Neural cell (in vitro differentiated cells): Measurements from ENCODE around the gene SLC25A18. TPM values are rescaled to one million over a fixed set of nuclear protein-coding genes. Genes with fewer than 3 reads are reported as not detected.
"Not testable (repeated sequence)": the region's sequence is repeated elsewhere in the genome, so short reads cannot be mapped to it uniquely, and the experiment has no call there.

Experiments
- H2AFZ ChIP-seq: fragments of 200-600, 300-800 bp; sonication (generic), shearing (Covaris generic); 2 replicates; pipeline ENCODE4 v1.6.0; 2014; ENCODE audit warnings: low read depth, mild to moderate bottlenecking, antibody characterized with exemption, low read length, moderate library complexity
- H3F3A ChIP-seq: fragments of 200-600 bp; shearing (Covaris generic); 2 replicates; pipeline ENCODE4 v1.6.1; 2016; ENCODE audit warnings: mild to moderate bottlenecking, moderate library complexity, mixed read lengths, antibody characterized with exemption, low read length; ENCODE audit not compliant: insufficient read depth, poor library complexity, severe bottlenecking
- H3K27ac ChIP-seq: fragments of 200-600, 300-800 bp; sonication (generic), shearing (Covaris generic); 2 replicates; pipeline ENCODE4 v1.5.1; 2014; ENCODE audit warnings: mild to moderate bottlenecking, low read length, moderate library complexity
- H3K27me3 ChIP-seq: fragments of 300-800, 200-600 bp; sonication (generic), shearing (Covaris generic); 2 replicates; pipeline ENCODE4 v1.6.0; 2014; ENCODE audit warnings: mild to moderate bottlenecking, low read depth, low read length, moderate library complexity; ENCODE audit not compliant: insufficient read depth
- H3K36me3 ChIP-seq: fragments of 300-800, 200-600 bp; sonication (generic), shearing (Covaris generic); 2 replicates; pipeline ENCODE4 v1.5.1; 2014; ENCODE audit warnings: mild to moderate bottlenecking, antibody characterized with exemption, low read length, moderate library complexity; ENCODE audit not compliant: insufficient read depth
- H3K4me2 ChIP-seq: fragments of 300-800, 200-600 bp; sonication (generic), shearing (Covaris generic); 2 replicates; pipeline ENCODE4 v1.6.0; 2014; ENCODE audit warnings: mild to moderate bottlenecking, low read length
- H3K4me3 ChIP-seq: fragments of 300-800, 200-600 bp; sonication (generic), shearing (Covaris generic); 2 replicates; pipeline ENCODE4 v1.5.1; 2014; ENCODE audit warnings: mild to moderate bottlenecking, low read length, moderate library complexity
- H3K79me2 ChIP-seq: fragments of 200-600 bp; shearing (Covaris generic); replicated peaks from 2 replicates; pipeline ENCODE4 v1.6.0; 2014; ENCODE audit warnings: mild to moderate bottlenecking, low read length, moderate library complexity; ENCODE audit not compliant: insufficient read depth
- H3K9ac ChIP-seq: fragments of 300-800, 200-600 bp; sonication (generic), shearing (Covaris generic); 2 replicates; pipeline ENCODE4 v1.6.1; 2016; ENCODE audit warnings: mild to moderate bottlenecking, low read length, mixed read lengths
- H3K9me2 ChIP-seq: fragments of 200-600 bp; shearing (Covaris generic); 2 replicates; pipeline ENCODE4 v1.6.1; 2016; ENCODE audit warnings: mild to moderate bottlenecking, low read length, mixed read lengths; ENCODE audit not compliant: insufficient read depth
- H3K9me3 ChIP-seq: fragments of 200-600, 300-800 bp; sonication (generic), shearing (Covaris generic); 2 replicates; pipeline ENCODE4 v1.6.1; 2016; ENCODE audit warnings: mild to moderate bottlenecking, mixed run types, low read length, moderate library complexity, mixed read lengths
- H4K20me1 ChIP-seq: fragments of 200-600 bp; shearing (Covaris generic); 2 replicates; pipeline ENCODE4 v1.6.1; 2016; ENCODE audit warnings: mild to moderate bottlenecking, mixed run types; ENCODE audit not compliant: insufficient read depth
- EP300 ChIP-seq: fragments of 450-650 bp; conservative IDR thresholded peaks from 2 replicates; pipeline ENCODE4 v1.6.1; 2014; ENCODE audit warnings: antibody characterized with exemption, mild to moderate bottlenecking, moderate library complexity; ENCODE audit not compliant: poor library complexity, severe bottlenecking
- EZH2 ChIP-seq: fragments of 200-600, 300-800 bp; shearing (Covaris generic), sonication (generic); IDR thresholded peaks from 2 replicates; pipeline ENCODE4 v1.6.1; 2014; ENCODE audit warnings: antibody characterized with exemption, low read length, borderline replicate concordance, mild to moderate bottlenecking; ENCODE audit not compliant: insufficient read depth, poor library complexity, severe bottlenecking
- MXI1 ChIP-seq: fragments of 450-650 bp; conservative IDR thresholded peaks from 2 replicates; pipeline ENCODE4 v1.6.1; 2014; ENCODE audit warnings: antibody characterized with exemption, mild to moderate bottlenecking; ENCODE audit not compliant: poor library complexity, severe bottlenecking
- POLR2AphosphoS5 ChIP-seq: IDR thresholded peaks from 2 replicates; pipeline ENCODE4 v1.6.1; 2012
- RAD21 ChIP-seq: fragments of 450-650 bp; conservative IDR thresholded peaks from 2 replicates; pipeline ENCODE4 v1.6.1; 2014; ENCODE audit warnings: antibody characterized with exemption, mild to moderate bottlenecking, moderate library complexity
- SMC3 ChIP-seq: fragments of 450-650 bp; conservative IDR thresholded peaks from 2 replicates; pipeline ENCODE4 v1.6.1; 2014; ENCODE audit warnings: antibody characterized with exemption, mild to moderate bottlenecking, moderate library complexity; ENCODE audit not compliant: poor library complexity
- TAF1 ChIP-seq: IDR thresholded peaks from 2 replicates; pipeline ENCODE4 v1.6.1; 2012; ENCODE audit warnings: low read depth
- polyA plus RNA-seq: library from polyadenylated mRNA; depleted of rRNA; stranded (reverse); fragments of >200 nt; gene quantifications from 2 replicates; pipeline ENCODE4 v1.2.3, GENCODE V29; 2014
- TF ChIP-seq, protein P1 (sequence below): IDR thresholded peaks from 2 replicates; pipeline ENCODE4 v1.6.1; 2012; ENCODE audit warnings: borderline replicate concordance
- TF ChIP-seq, protein P2 (sequence below): fragments of 450-650 bp; IDR thresholded peaks from 2 replicates; pipeline ENCODE4 v1.5.1; 2014; ENCODE audit warnings: antibody characterized with exemption, mild to moderate bottlenecking, moderate library complexity; ENCODE audit not compliant: poor library complexity, severe bottlenecking

Gene SLC25A18
- polyA plus RNA-seq, 1 donor from 2014 or later = 0.28 TPM

DNA sequence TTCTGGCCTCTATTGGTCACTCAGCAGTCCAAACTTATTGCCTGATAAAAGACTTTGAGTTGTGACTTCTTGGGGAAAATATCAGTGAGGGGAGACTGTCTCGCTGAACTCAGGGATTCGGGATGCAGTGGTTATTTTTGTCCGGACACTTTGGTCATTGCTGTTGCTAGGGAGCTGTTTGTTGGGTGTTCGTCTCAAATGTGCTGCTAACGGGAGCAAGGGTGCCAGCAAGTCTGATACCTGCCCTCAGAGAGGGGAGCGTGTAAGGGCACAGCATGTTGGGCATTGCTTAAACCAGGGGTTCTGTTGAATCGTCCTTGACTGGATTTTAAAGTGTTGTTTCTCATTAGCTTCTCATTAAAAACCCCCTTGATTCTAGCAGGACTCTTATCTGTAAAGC lies 49.2 kb upstream of the SLC25A18 start:
- H3K27ac ChIP-seq = no peak overlapping the region
- H3K4me2 ChIP-seq = no peak overlapping the region
- H3K9me2 ChIP-seq = no peaks in the 10 kb centered on the region
- TF ChIP-seq, protein P1, sequence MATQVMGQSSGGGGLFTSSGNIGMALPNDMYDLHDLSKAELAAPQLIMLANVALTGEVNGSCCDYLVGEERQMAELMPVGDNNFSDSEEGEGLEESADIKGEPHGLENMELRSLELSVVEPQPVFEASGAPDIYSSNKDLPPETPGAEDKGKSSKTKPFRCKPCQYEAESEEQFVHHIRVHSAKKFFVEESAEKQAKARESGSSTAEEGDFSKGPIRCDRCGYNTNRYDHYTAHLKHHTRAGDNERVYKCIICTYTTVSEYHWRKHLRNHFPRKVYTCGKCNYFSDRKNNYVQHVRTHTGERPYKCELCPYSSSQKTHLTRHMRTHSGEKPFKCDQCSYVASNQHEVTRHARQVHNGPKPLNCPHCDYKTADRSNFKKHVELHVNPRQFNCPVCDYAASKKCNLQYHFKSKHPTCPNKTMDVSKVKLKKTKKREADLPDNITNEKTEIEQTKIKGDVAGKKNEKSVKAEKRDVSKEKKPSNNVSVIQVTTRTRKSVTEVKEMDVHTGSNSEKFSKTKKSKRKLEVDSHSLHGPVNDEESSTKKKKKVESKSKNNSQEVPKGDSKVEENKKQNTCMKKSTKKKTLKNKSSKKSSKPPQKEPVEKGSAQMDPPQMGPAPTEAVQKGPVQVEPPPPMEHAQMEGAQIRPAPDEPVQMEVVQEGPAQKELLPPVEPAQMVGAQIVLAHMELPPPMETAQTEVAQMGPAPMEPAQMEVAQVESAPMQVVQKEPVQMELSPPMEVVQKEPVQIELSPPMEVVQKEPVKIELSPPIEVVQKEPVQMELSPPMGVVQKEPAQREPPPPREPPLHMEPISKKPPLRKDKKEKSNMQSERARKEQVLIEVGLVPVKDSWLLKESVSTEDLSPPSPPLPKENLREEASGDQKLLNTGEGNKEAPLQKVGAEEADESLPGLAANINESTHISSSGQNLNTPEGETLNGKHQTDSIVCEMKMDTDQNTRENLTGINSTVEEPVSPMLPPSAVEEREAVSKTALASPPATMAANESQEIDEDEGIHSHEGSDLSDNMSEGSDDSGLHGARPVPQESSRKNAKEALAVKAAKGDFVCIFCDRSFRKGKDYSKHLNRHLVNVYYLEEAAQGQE = no peak
- H3K79me2 ChIP-seq = no peaks in the 10 kb centered on the region
- no peaks in the 10 kb centered on the region for H4K20me1 ChIP-seq
- H3K4me3 ChIP-seq = no peak overlapping the region
- no peak overlapping the region for H3K9ac ChIP-seq
- H3K36me3 ChIP-seq = no peaks in the 10 kb centered on the region
- no peaks in the 10 kb centered on the region for H3K27me3 ChIP-seq
- H2AFZ ChIP-seq = no peak overlapping the region
- H3K9me3 ChIP-seq = no peaks in the 10 kb centered on the region
- no peaks in the 10 kb centered on the region for H3F3A ChIP-seq

DNA sequence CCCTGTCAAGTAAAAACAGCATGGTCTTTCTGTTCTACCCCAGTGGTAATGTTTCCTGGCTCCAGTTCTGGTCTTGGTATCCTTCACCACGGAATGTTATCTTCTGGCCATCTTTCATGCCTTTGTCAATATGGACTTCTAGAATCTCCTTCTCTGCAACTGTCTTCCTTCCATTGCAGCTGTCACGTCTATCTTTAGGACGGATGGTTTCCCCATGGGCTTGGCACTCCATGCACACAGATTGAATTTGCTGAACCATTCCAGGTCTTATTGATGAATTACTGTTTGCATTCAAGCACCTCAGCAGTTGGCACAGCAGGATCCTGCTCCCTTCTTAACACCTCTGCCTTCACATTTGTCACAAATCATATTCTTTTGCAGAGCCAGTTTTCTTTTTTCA lies 44.9 kb upstream of the SLC25A18 start:
- no peaks in the 10 kb centered on the region for H3F3A ChIP-seq
- H3K4me2 ChIP-seq = no peak overlapping the region
- no peak overlapping the region for H2AFZ ChIP-seq
- H3K4me3 ChIP-seq = no peak overlapping the region
- H3K27ac ChIP-seq = no peak overlapping the region
- no peaks in the 10 kb centered on the region for H3K27me3 ChIP-seq
- no peaks in the 10 kb centered on the region for H3K79me2 ChIP-seq
- no peak overlapping the region for H3K9ac ChIP-seq
- no peaks in the 10 kb centered on the region for H3K9me3 ChIP-seq
- no peaks in the 10 kb centered on the region for H3K9me2 ChIP-seq
- H3K36me3 ChIP-seq = no peaks in the 10 kb centered on the region
- no peak for TF ChIP-seq EP300
- TF ChIP-seq EZH2 = no peak
- TF ChIP-seq POLR2AphosphoS5 = no peak
- TF ChIP-seq, protein P2, sequence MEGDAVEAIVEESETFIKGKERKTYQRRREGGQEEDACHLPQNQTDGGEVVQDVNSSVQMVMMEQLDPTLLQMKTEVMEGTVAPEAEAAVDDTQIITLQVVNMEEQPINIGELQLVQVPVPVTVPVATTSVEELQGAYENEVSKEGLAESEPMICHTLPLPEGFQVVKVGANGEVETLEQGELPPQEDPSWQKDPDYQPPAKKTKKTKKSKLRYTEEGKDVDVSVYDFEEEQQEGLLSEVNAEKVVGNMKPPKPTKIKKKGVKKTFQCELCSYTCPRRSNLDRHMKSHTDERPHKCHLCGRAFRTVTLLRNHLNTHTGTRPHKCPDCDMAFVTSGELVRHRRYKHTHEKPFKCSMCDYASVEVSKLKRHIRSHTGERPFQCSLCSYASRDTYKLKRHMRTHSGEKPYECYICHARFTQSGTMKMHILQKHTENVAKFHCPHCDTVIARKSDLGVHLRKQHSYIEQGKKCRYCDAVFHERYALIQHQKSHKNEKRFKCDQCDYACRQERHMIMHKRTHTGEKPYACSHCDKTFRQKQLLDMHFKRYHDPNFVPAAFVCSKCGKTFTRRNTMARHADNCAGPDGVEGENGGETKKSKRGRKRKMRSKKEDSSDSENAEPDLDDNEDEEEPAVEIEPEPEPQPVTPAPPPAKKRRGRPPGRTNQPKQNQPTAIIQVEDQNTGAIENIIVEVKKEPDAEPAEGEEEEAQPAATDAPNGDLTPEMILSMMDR = no peak
- no peak for TF ChIP-seq RAD21
- TF ChIP-seq MXI1 = no peak
- TF ChIP-seq TAF1 = no peak
- TF ChIP-seq SMC3 = no peak
- H4K20me1 ChIP-seq = no peaks in the 10 kb centered on the region

DNA sequence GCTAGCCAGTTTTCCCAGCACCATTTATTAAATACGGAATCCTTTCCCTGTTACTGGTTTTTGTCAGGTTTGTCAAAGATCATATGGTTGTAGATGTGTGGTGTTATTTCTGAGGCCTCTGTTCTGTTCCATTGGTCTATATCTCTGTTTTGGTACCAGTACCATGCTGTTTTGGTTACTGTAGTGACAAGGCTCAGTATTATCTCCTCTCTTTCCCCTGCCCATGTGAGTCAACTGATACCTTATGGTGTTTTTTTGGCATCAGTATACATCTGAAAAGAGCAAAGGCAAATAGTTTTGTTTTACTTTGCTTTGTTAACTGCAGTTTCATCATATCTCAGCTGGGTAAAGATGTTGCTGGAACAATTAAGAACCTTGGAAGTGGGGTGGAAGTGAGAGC lies 41.3 kb upstream of the SLC25A18 start:
- not testable (repeated sequence) for H3K4me3 ChIP-seq, H4K20me1 ChIP-seq, H3K36me3 ChIP-seq

More for the DNA sequence above, 41.3 kb upstream of the SLC25A18 start:
- H3K4me2 ChIP-seq, H3K27ac ChIP-seq, H3K9me3 ChIP-seq, H3K79me2 ChIP-seq, H3K9ac ChIP-seq, H3K27me3 ChIP-seq, H3F3A ChIP-seq, H2AFZ ChIP-seq, H3K9me2 ChIP-seq: not testable (repeated sequence)
